ENCODE data around the gene TSN.

DNA sequence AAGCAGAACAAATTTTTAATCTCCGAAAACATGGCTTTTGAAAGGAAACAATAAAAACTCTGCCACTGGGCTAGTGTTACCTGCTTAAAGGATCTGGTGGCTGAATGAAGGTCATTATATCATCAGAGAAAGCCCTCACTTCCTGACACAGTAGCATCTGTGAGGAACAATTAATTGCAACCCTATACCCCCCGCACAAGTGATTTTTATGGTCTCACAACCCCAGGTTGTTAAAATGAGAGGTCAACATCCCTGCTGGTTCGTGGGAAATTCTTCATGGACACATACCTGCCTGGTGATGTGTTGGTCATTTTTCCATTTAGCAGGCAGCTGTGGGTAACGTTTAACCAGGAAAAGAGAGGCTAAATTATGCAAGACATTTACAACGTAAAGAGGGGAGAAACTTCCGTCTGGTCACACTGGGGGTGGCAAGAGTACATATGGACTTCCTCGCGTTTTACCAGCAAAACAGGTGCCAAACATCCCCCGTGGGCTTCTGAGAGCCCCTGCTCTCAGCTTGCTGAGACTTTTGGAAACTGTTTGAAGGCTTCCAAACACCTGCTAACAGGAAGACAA, 48.0 kb upstream of the TSN start:
- TF ChIP-seq CTCF (IDR thresholded peaks at IDR 0.05; ENCODE audit: insufficient read depth, low read depth, low read length) (no peak), EZH2 (IDR thresholded peaks at IDR 0.05; ENCODE audit: insufficient read depth, low read length) (no peak)

All from astrocyte (in vitro differentiated cells and primary cell).